ENCODE data around the gene SPDYE4. TPM values are rescaled to one million over a fixed set of nuclear protein-coding genes. Genes with fewer than 3 reads are reported as not detected.

Gene SPDYE4
- polyA plus RNA-seq, 1 of the 3 experiments (the other 2 are of a cell fraction): not detected

GRCh38 chr17:8799570-8800212 lies 41.3 kb upstream of the SPDYE4 start:
- Histone ChIP-seq H3K9me3 (no peaks in the 10 kb centered on the region), H3K9me2 (no peaks in the 10 kb centered on the region), H3K9ac (no peak overlapping the region), H3K27me3 (ENCODE audit: insufficient read depth) (peaks cover 61% of the 10 kb centered on the region), H3K4me3 (ENCODE audit: low read depth in 2 of 2, low read length in 1 of 2) (no peak overlapping the region), H3K27ac (ENCODE audit: low read depth in 2 of 2, low read length in 1 of 2) (no peak overlapping the region), H3K79me2 (ENCODE audit: insufficient read depth) (no peaks in the 10 kb centered on the region), H3K4me1 (ENCODE audit: control insufficient read depth in 1 of 2, insufficient read depth in 2 of 2, low read depth in 1 of 2, low read length in 1 of 2) (no peaks in the 10 kb centered on the region), H3F3A (replicated peaks; ENCODE audit: insufficient read depth) (no peaks in the 10 kb centered on the region), H4K20me1 (ENCODE audit: insufficient read depth) (no peaks in the 10 kb centered on the region), H2AFZ (ENCODE audit: low read depth) (no peak overlapping the region), H3K36me3 (replicated peaks in 1 of 2; ENCODE audit: control insufficient read depth in 1 of 2, insufficient read depth in 2 of 2, low read length in 1 of 2) (no peaks in the 10 kb centered on the region), H3K4me2 (no peak overlapping the region)
- POLR2A ChIA-PET: no interaction called here
- no peak for DNase-seq
- 33% methylated on average over 12 of the region's 15 CpGs for WGBS (ENCODE audit: low lambda C conversion rate)
- TF ChIP-seq RXRA (IDR thresholded peaks at IDR 0.05; ENCODE audit: borderline replicate concordance, low read depth): no peak
- no peak for TF ChIP-seq RAD21 (IDR thresholded peaks at IDR 0.05; ENCODE audit: low read length)
- no peak for TF ChIP-seq USF2 (IDR thresholded peaks at IDR 0.05; ENCODE audit: borderline replicate concordance, low read depth, low read length)
- TF ChIP-seq USF1 (IDR thresholded peaks at IDR 0.05; ENCODE audit: borderline replicate concordance, low read depth): no peak
- no peak for TF ChIP-seq NRF1 (IDR thresholded peaks at IDR 0.05; ENCODE audit: low read depth, low read length)
- TF ChIP-seq, protein P1, sequence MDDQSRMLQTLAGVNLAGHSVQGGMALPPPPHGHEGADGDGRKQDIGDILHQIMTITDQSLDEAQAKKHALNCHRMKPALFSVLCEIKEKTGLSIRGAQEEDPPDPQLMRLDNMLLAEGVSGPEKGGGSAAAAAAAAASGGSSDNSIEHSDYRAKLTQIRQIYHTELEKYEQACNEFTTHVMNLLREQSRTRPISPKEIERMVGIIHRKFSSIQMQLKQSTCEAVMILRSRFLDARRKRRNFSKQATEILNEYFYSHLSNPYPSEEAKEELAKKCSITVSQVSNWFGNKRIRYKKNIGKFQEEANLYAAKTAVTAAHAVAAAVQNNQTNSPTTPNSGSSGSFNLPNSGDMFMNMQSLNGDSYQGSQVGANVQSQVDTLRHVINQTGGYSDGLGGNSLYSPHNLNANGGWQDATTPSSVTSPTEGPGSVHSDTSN (IDR thresholded peaks at IDR 0.05): no peak
- no peak for TF ChIP-seq MAX (IDR thresholded peaks at IDR 0.05; ENCODE audit: low read depth)
- TF ChIP-seq MEF2A (IDR thresholded peaks at IDR 0.05; ENCODE audit: borderline replicate concordance, low read depth): no peak
- TF ChIP-seq, protein P2, sequence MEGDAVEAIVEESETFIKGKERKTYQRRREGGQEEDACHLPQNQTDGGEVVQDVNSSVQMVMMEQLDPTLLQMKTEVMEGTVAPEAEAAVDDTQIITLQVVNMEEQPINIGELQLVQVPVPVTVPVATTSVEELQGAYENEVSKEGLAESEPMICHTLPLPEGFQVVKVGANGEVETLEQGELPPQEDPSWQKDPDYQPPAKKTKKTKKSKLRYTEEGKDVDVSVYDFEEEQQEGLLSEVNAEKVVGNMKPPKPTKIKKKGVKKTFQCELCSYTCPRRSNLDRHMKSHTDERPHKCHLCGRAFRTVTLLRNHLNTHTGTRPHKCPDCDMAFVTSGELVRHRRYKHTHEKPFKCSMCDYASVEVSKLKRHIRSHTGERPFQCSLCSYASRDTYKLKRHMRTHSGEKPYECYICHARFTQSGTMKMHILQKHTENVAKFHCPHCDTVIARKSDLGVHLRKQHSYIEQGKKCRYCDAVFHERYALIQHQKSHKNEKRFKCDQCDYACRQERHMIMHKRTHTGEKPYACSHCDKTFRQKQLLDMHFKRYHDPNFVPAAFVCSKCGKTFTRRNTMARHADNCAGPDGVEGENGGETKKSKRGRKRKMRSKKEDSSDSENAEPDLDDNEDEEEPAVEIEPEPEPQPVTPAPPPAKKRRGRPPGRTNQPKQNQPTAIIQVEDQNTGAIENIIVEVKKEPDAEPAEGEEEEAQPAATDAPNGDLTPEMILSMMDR (IDR thresholded peaks at IDR 0.05): no peak
- TF ChIP-seq TAF1 (IDR thresholded peaks at IDR 0.05; ENCODE audit: borderline replicate concordance, low read depth, low read length): no peak
- CTCF ChIA-PET: interaction anchor here (2.2 kb wide), 1 partner anchor 14 kb away, joined by 15 read pairs; no protein-coding TSS in a partner anchor
